HUES48 (cell line): Measurements from ENCODE around the gene CACNB4.
A peak's percentile ranks its signal among the peaks of the same experiment; 100 is the strongest.

ENCODE experiments used
- H3K27ac ChIP-seq: one replicate; pipeline ENCODE4 v1.7.0; 2013; ENCODE audit warnings: low read depth, low read length, inconsistent platforms
- H3K27me3 ChIP-seq: 2 replicates; pipeline ENCODE4 v1.6.1; 2013; ENCODE audit warnings: mild to moderate bottlenecking, low read length; ENCODE audit not compliant: control insufficient read depth, insufficient read depth
- H3K36me3 ChIP-seq: 2 replicates; pipeline ENCODE4 v1.6.1; 2013; ENCODE audit warnings: low read length; ENCODE audit not compliant: control insufficient read depth, insufficient read depth
- H3K4me1 ChIP-seq: 2 replicates; pipeline ENCODE4 v1.6.1; 2013; ENCODE audit warnings: mild to moderate bottlenecking, low read length; ENCODE audit not compliant: control insufficient read depth, insufficient read depth
- H3K4me3 ChIP-seq: 2 replicates; pipeline ENCODE4 v1.5.1; 2013; ENCODE audit warnings: mild to moderate bottlenecking, low read depth, low read length
- H3K9ac ChIP-seq: 2 replicates; pipeline ENCODE4 v1.6.1; 2013; ENCODE audit warnings: mild to moderate bottlenecking, low read depth, low read length, moderate library complexity
- H3K9me3 ChIP-seq: 2 replicates; pipeline ENCODE4 v1.6.1; 2013; ENCODE audit warnings: low read length; ENCODE audit not compliant: control insufficient read depth, insufficient read depth

CACNB4 gene

GRCh38 chr2:151914989-151915628, 183.7 kb downstream of the CACNB4 start:
- Histone ChIP-seq H3K36me3 (no peaks in the 10 kb centered on the region), H3K27ac (no peak overlapping the region)

GRCh38 chr2:151908204-151908882, 190.5 kb downstream of the CACNB4 start:
- no peak overlapping the region for H3K4me3 ChIP-seq
- H3K36me3 ChIP-seq = no peaks in the 10 kb centered on the region
- peak overlapping the region; percentile 39 for H3K27ac ChIP-seq
- no peak overlapping the region for H3K9ac ChIP-seq
- no peaks in the 10 kb centered on the region for H3K27me3 ChIP-seq
- H3K4me1 ChIP-seq = peaks cover 10% of the 10 kb centered on the region; the same call in 1 of the 2 replicates
- no peaks in the 10 kb centered on the region for H3K9me3 ChIP-seq

More at GRCh38 chr2:151914989-151915628, 183.7 kb downstream of the CACNB4 start:
- no peak overlapping the region for H3K9ac ChIP-seq
- H3K4me3 ChIP-seq = no peak overlapping the region
- H3K27me3 ChIP-seq = no peaks in the 10 kb centered on the region
- no peaks in the 10 kb centered on the region for H3K9me3 ChIP-seq
- H3K4me1 ChIP-seq = no peaks in the 10 kb centered on the region

- H3K36me3 ChIP-seq = no peaks in the 10 kb centered on the region
- no peaks in the 10 kb centered on the region for H3K27me3 ChIP-seq
- H3K9ac ChIP-seq = no peak overlapping the region
- peak overlapping the region; percentile 39 for H3K27ac ChIP-seq
- H3K4me1 ChIP-seq = peaks cover 10% of the 10 kb centered on the region; the same call in 1 of the 2 replicates
- H3K9me3 ChIP-seq = no peaks in the 10 kb centered on the region
- H3K4me3 ChIP-seq = no peak overlapping the region
Observed at GRCh38 chr2:151907286-151908203, 191.3 kb downstream of the CACNB4 start.

GRCh38 chr2:151906633-151906998, 192.2 kb downstream of the CACNB4 start:
- Histone ChIP-seq H3K27me3 (no peaks in the 10 kb centered on the region), H3K4me1 (peaks cover 10% of the 10 kb centered on the region; the same call in 1 of the 2 replicates), H3K27ac (no peak overlapping the region), H3K4me3 (no peak overlapping the region), H3K9me3 (no peaks in the 10 kb centered on the region), H3K36me3 (no peaks in the 10 kb centered on the region), H3K9ac (no peak overlapping the region)

- H3K27me3 ChIP-seq = no peaks in the 10 kb centered on the region
- no peaks in the 10 kb centered on the region for H3K9me3 ChIP-seq
- H3K9ac ChIP-seq = no peak overlapping the region
- no peaks in the 10 kb centered on the region for H3K36me3 ChIP-seq
- H3K27ac ChIP-seq = no peak overlapping the region
- peaks cover 10% of the 10 kb centered on the region; the same call in 1 of the 2 replicates for H3K4me1 ChIP-seq
- no peak overlapping the region for H3K4me3 ChIP-seq
Observed at GRCh38 chr2:151905963-151906632, 192.7 kb downstream of the CACNB4 start.

GRCh38 chr2:151904807-151905206, 194.0 kb downstream of the CACNB4 start:
- no peaks in the 10 kb centered on the region for H3K36me3 ChIP-seq
- no peaks in the 10 kb centered on the region for H3K9me3 ChIP-seq
- no peak overlapping the region for H3K4me3 ChIP-seq
- peaks cover 10% of the 10 kb centered on the region; the same call in 1 of the 2 replicates for H3K4me1 ChIP-seq
- no peak overlapping the region for H3K9ac ChIP-seq
- no peak overlapping the region for H3K27ac ChIP-seq
- H3K27me3 ChIP-seq = no peaks in the 10 kb centered on the region

GRCh38 chr2:151904021-151904420, 194.8 kb downstream of the CACNB4 start:
- no peaks in the 10 kb centered on the region for H3K9me3 ChIP-seq
- peaks cover 10% of the 10 kb centered on the region; the same call in 1 of the 2 replicates for H3K4me1 ChIP-seq
- no peak overlapping the region for H3K9ac ChIP-seq
- no peaks in the 10 kb centered on the region for H3K27me3 ChIP-seq
- H3K36me3 ChIP-seq = no peaks in the 10 kb centered on the region
- no peak overlapping the region for H3K4me3 ChIP-seq
- no peak overlapping the region for H3K27ac ChIP-seq

- Histone ChIP-seq H3K9me3 (no peaks in the 10 kb centered on the region), H3K27me3 (no peaks in the 10 kb centered on the region), H3K4me3 (no peak overlapping the region), H3K36me3 (no peaks in the 10 kb centered on the region), H3K9ac (no peak overlapping the region), H3K27ac (no peak overlapping the region), H3K4me1 (0 out of 2 replicates have a peak, but pooled peaks cover 1% of the 10 kb centered on the region)
Observed at GRCh38 chr2:151902829-151903228, 196.0 kb downstream of the CACNB4 start.

- no peak overlapping the region for H3K4me3 ChIP-seq
- H3K36me3 ChIP-seq = no peaks in the 10 kb centered on the region
- H3K27me3 ChIP-seq = no peaks in the 10 kb centered on the region
- H3K9ac ChIP-seq = no peak overlapping the region
- H3K9me3 ChIP-seq = no peaks in the 10 kb centered on the region
- H3K4me1 ChIP-seq = no peaks in the 10 kb centered on the region
- no peak overlapping the region for H3K27ac ChIP-seq
Observed at GRCh38 chr2:151900331-151900730, 198.5 kb downstream of the CACNB4 start.

GRCh38 chr2:151899156-151899555, 199.7 kb downstream of the CACNB4 start:
- H3K27me3 ChIP-seq = no peaks in the 10 kb centered on the region
- no peak overlapping the region for H3K4me3 ChIP-seq
- no peak overlapping the region for H3K27ac ChIP-seq
- H3K4me1 ChIP-seq = no peaks in the 10 kb centered on the region
- H3K36me3 ChIP-seq = no peaks in the 10 kb centered on the region
- H3K9ac ChIP-seq = no peak overlapping the region
- H3K9me3 ChIP-seq = no peaks in the 10 kb centered on the region
